GM19035 (cell line): Measurements from ENCODE around the gene SDCCAG8.
A peak's percentile ranks its signal among the peaks of the same experiment; 100 is the strongest.

Source experiments
- ATAC-seq: cut with Tn5 transposase; IDR thresholded peaks from one replicate; pipeline ENCODE4 v1.9.1; 2021; ENCODE audit not compliant: unreplicated experiment

SDCCAG8 gene

GRCh38 chr1:243253926-243254232 lies 2.0 kb upstream of the SDCCAG8 start:
- no peak for ATAC-seq

GRCh38 chr1:243254233-243254926 lies 1.5 kb upstream of the SDCCAG8 start:
- ATAC-seq, result peak; percentile 17

- peak; percentile 52 for ATAC-seq
Measured at GRCh38 chr1:243254927-243255790, 682 bp upstream of the SDCCAG8 start, which contains the start of gene CEP170. CEP170 (minus strand) TSS chr1:243255281; CDS start chr1:243225280, 30,001 bp downstream.

GRCh38 chr1:243256590-243256989 lies 749 bp downstream of the SDCCAG8 start:
- no peak for ATAC-seq

- ATAC-seq, result no peak
Measured at GRCh38 chr1:243257189-243257588, 1.3 kb downstream of the SDCCAG8 start.

- no peak for ATAC-seq
Measured at GRCh38 chr1:243258731-243259130, 2.9 kb downstream of the SDCCAG8 start.

- no peak for ATAC-seq
Measured at GRCh38 chr1:243260221-243260880, 4.5 kb downstream of the SDCCAG8 start.

GRCh38 chr1:243261390-243261789 lies 5.5 kb downstream of the SDCCAG8 start:
- ATAC-seq, result no peak

- no peak for ATAC-seq
Measured at GRCh38 chr1:243264717-243265116, 8.9 kb downstream of the SDCCAG8 start.

- no peak for ATAC-seq
Measured at GRCh38 chr1:243266231-243266630, 10.4 kb downstream of the SDCCAG8 start.

GRCh38 chr1:243267471-243267880 lies 11.6 kb downstream of the SDCCAG8 start:
- no peak for ATAC-seq

GRCh38 chr1:243267914-243268653 lies 12.2 kb downstream of the SDCCAG8 start:
- ATAC-seq, result no peak

GRCh38 chr1:243268751-243269460 lies 13.1 kb downstream of the SDCCAG8 start:
- no peak for ATAC-seq

GRCh38 chr1:243269461-243269801 lies 13.6 kb downstream of the SDCCAG8 start:
- ATAC-seq, result peak; percentile 57

GRCh38 chr1:243270097-243270864 lies 14.4 kb downstream of the SDCCAG8 start:
- ATAC-seq, result no peak

- no peak for ATAC-seq
Measured at GRCh38 chr1:243271996-243272395, 16.2 kb downstream of the SDCCAG8 start.

- no peak for ATAC-seq
Measured at GRCh38 chr1:243272401-243272800, 16.6 kb downstream of the SDCCAG8 start.

GRCh38 chr1:243273506-243273905 lies 17.7 kb downstream of the SDCCAG8 start:
- no peak for ATAC-seq

- no peak for ATAC-seq
Measured at GRCh38 chr1:243273945-243274344, 18.1 kb downstream of the SDCCAG8 start.

- no peak for ATAC-seq
Measured at GRCh38 chr1:243275316-243275715, 19.5 kb downstream of the SDCCAG8 start.
